C1 segment of cervical spinal cord (tissue), 14 donors: Measurements from ENCODE around the gene DCXR.

Experiments used
- DNase-seq, 14 donors: peaks; one replicate each; lab custom pipeline; 2025; lab: John Stamatoyannopoulos, UW

Gene DCXR

GRCh38 chr17:82012261-82012639, 25.2 kb downstream of the DCXR start:
- no peak for DNase-seq

- DNase-seq = no peak
Measured at GRCh38 chr17:82011617-82012187, 25.8 kb downstream of the DCXR start.

GRCh38 chr17:82010575-82011525, 26.6 kb downstream of the DCXR start:
- DNase-seq = no peak

- DNase-seq = no peak
Measured at GRCh38 chr17:82009413-82009812, 28.1 kb downstream of the DCXR start.

GRCh38 chr17:82008941-82009405, 28.5 kb downstream of the DCXR start:
- peak in 2 of 14 donors; percentile 28 to 35 for DNase-seq

- DNase-seq = no peak
Measured at GRCh38 chr17:82008258-82008940, 29.1 kb downstream of the DCXR start.

- DNase-seq = peak in 2 of 14 donors; percentile 34 to 55
Measured at GRCh38 chr17:82007495-82008257, 29.8 kb downstream of the DCXR start.

GRCh38 chr17:82007228-82007494, 30.3 kb downstream of the DCXR start:
- no peak for DNase-seq

- DNase-seq = peak in 9 of 14 donors; percentile 5 to 90 (median 32)
Measured at GRCh38 chr17:82006468-82007227, 30.8 kb downstream of the DCXR start.

GRCh38 chr17:82005701-82006348, 31.7 kb downstream of the DCXR start:
- DNase-seq = peak in 1 of 14 donors; percentile 20

GRCh38 chr17:82004517-82005455, 32.7 kb downstream of the DCXR start:
- no peak for DNase-seq

GRCh38 chr17:82003411-82004381, 33.8 kb downstream of the DCXR start:
- DNase-seq = peak in 1 of 14 donors; percentile 52

GRCh38 chr17:82001571-82002056, 35.9 kb downstream of the DCXR start:
- DNase-seq = no peak

GRCh38 chr17:82000803-82001570, 36.5 kb downstream of the DCXR start:
- DNase-seq = no peak

- no peak for DNase-seq
Measured at GRCh38 chr17:81999976-82000802, 37.3 kb downstream of the DCXR start.

- no peak for DNase-seq
Measured at GRCh38 chr17:81999587-81999975, 37.9 kb downstream of the DCXR start.
